ENCODE results near the gene PTPN22.

Gene PTPN22

DNA sequence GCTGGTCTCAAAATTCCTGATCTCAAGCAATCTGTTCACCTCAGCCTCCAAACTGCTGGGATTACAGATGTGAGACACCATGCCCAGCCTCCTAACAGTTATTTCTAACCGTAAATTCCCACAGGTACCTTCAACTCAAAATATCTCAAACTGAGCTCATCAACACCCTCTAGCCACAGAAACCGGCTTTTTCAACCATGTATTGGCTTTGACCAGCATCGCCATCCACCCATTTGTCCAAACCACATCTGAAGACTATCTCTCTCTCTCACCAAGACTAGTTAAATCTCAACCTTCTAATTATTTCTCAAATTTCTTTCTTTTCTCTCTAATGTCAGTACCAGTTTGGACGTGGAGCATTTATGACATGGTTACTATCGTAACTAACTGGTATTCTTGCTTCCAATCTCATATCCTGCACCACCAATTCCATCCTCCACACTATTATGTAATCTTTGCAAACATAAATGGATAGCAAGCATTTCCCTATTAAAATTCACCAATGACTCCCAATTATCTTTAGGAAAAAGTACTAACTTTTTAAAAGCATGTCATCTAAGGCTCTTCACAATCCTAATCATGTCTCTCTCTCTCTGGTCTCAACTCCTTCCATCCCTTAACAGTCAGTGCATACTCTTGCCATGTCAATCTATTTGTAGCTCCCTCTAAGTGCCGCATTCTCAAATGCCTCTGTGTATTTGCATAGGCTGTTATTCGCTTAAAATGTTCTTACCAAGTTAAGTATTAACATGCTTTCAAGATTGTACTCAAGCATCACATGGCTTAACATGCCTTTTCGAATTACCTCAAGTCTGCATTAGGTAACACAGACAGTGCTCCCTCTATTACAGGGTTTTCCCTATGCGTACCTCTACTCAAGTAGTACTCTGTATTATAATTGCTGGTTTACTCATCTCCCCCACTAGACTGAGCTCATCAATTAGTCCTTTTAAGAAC, 77.4 kb downstream of the PTPN22 start:
- Histone ChIP-seq H3K27me3 (ENCODE audit: control insufficient read depth, insufficient read depth, low read length) (no peaks in the 10 kb centered on the region), H3K9me3 (ENCODE audit: control insufficient read depth, insufficient read depth, low read depth, low read length) (no peaks in the 10 kb centered on the region), H3K4me1 (ENCODE audit: control insufficient read depth, insufficient read depth, low read length) (0 out of 2 replicates have a peak, but pooled peaks cover 2% of the 10 kb centered on the region), H3K9ac (ENCODE audit: low read length) (no peak overlapping the region), H3K27ac (ENCODE audit: low read depth, low read length) (no peak overlapping the region), H3K4me3 (ENCODE audit: low read depth, low read length) (no peak overlapping the region), H3K36me3 (ENCODE audit: control insufficient read depth, insufficient read depth, low read length) (peaks cover 36% of the 10 kb centered on the region)

DNA sequence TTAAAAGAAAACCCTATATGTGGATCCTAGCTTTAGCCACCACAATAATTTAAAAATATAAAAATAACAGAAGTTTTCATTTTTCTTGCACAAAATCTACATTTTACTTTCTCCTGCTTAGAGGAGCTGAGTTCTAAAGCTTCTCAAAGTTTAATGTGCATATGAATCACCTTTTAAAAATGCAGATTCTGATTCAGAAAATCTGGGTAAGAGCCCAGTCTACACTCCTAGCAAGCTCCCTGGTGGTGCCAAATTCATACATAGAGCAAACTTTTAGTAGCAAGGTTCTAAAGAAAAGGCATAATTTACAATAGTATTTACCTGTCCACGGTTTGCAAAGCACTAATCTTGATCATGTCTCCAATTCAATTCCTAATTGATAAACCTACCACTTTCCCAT, 78.5 kb downstream of the PTPN22 start:
- H3K4me3 ChIP-seq (ENCODE audit: low read depth, low read length), result no peak overlapping the region
- H3K9ac ChIP-seq (ENCODE audit: low read length), result no peak overlapping the region
- H3K27ac ChIP-seq (ENCODE audit: low read depth, low read length), result no peak overlapping the region
- H3K9me3 ChIP-seq (ENCODE audit: control insufficient read depth, insufficient read depth, low read depth, low read length), result no peaks in the 10 kb centered on the region
- peaks cover 34% of the 10 kb centered on the region for H3K36me3 ChIP-seq (ENCODE audit: control insufficient read depth, insufficient read depth, low read length)
- no peaks in the 10 kb centered on the region for H3K27me3 ChIP-seq (ENCODE audit: control insufficient read depth, insufficient read depth, low read length)
- H3K4me1 ChIP-seq (ENCODE audit: control insufficient read depth, insufficient read depth, low read length), result 0 out of 2 replicates have a peak, but pooled peaks cover 7% of the 10 kb centered on the region

DNA sequence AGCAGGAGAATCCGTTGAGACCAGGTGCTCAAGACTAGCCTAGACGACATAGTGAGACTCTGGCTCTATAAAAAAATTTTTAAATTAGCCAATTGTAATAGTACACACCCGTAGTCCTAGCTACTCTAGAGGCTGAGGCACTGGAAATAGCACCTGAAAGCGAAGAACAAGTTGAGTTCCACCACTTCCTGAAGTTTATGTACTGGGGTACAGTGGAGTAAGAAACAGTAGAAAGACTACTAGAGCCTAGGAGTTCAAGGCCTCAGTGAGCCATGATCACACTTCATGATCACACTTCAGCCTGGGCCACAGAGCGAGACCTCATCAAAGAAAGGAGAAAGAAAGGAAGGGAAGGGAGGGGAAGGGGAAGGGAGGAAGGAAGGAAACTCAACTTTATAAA, 79.0 kb downstream of the PTPN22 start:
- Histone ChIP-seq H3K9ac (ENCODE audit: low read length) (no peak overlapping the region), H3K9me3 (ENCODE audit: control insufficient read depth, insufficient read depth, low read depth, low read length) (no peaks in the 10 kb centered on the region), H3K27me3 (ENCODE audit: control insufficient read depth, insufficient read depth, low read length) (no peaks in the 10 kb centered on the region), H3K4me1 (ENCODE audit: control insufficient read depth, insufficient read depth, low read length) (0 out of 2 replicates have a peak, but pooled peaks cover 7% of the 10 kb centered on the region), H3K36me3 (ENCODE audit: control insufficient read depth, insufficient read depth, low read length) (peaks cover 29% of the 10 kb centered on the region), H3K27ac (ENCODE audit: low read depth, low read length) (no peak overlapping the region), H3K4me3 (ENCODE audit: low read depth, low read length) (no peak overlapping the region)

DNA sequence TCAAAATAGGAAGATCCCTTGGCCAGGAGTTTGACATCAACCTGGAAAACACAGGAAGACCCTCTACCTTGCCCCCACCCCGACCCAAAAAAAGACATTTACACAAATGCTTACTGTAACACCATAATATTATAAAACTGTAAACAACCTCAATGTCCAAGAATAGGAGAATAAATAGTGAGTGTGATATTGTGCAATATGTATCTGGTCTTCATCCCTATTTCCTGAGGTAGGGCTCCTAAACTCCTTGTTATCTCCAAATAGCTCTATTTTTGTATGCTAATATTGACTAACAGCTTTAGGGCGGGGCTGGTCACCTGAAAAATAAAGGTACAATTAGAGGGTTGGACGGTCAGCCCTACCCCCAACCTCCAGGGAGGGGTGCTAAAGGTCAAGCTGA, 82.7 kb downstream of the PTPN22 start:
- 0 out of 2 replicates have a peak, but pooled peaks cover 4% of the 10 kb centered on the region for H3K36me3 ChIP-seq (ENCODE audit: control insufficient read depth, insufficient read depth, low read length)
- no peak overlapping the region for H3K4me3 ChIP-seq (ENCODE audit: low read depth, low read length)
- H3K9ac ChIP-seq (ENCODE audit: low read length), result no peak overlapping the region
- no peaks in the 10 kb centered on the region for H3K9me3 ChIP-seq (ENCODE audit: control insufficient read depth, insufficient read depth, low read depth, low read length)
- no peak overlapping the region for H3K27ac ChIP-seq (ENCODE audit: low read depth, low read length)
- H3K4me1 ChIP-seq (ENCODE audit: control insufficient read depth, insufficient read depth, low read length), result peaks cover 13% of the 10 kb centered on the region
- no peaks in the 10 kb centered on the region for H3K27me3 ChIP-seq (ENCODE audit: control insufficient read depth, insufficient read depth, low read length)

DNA sequence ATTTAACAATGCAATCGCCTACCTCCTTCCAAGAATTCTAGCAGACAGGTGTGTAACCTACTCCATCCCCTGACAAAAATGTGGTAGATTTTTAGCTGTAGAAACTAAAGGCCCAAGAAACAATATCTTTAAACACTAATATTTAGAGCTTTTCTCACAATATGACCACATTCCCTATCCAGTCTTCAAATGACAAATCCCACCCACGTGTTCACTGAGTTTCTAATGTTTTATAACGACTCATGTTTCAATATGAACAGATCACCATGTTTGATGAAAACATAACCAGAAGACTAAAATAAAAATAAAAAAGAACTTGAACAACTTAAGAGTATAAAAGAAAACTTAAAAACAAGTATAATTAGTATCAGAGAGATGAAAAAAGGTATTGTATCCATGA, 83.8 kb downstream of the PTPN22 start:
- H3K4me3 ChIP-seq (ENCODE audit: low read depth, low read length), result no peak overlapping the region
- peaks cover 18% of the 10 kb centered on the region for H3K4me1 ChIP-seq (ENCODE audit: control insufficient read depth, insufficient read depth, low read length)

DNA sequence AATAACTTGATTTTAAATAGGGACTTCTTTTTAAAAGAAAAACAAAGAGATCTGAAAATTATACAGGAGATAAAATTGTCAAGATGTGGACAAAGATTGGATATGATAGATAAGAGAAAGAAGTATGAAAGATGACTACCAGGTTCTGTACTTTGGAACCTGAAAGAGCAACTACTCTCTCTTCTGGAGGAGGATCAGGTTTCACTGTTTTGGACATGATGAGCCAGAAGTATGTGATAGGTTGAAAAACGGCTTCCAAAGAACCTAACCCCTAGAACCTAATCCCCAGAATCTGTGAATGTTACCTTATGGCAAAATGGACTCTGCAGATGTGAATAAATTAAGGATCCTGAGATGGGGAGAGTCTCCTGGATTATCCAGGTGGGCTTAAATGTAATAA, 85.4 kb downstream of the PTPN22 start:
- H3K36me3 ChIP-seq (ENCODE audit: control insufficient read depth, insufficient read depth, low read length), result no peaks in the 10 kb centered on the region
- peaks cover 27% of the 10 kb centered on the region for H3K4me1 ChIP-seq (ENCODE audit: control insufficient read depth, insufficient read depth, low read length)
- H3K9me3 ChIP-seq (ENCODE audit: control insufficient read depth, insufficient read depth, low read depth, low read length), result no peaks in the 10 kb centered on the region
- H3K4me3 ChIP-seq (ENCODE audit: low read depth, low read length), result no peak overlapping the region
- H3K27ac ChIP-seq (ENCODE audit: low read depth, low read length), result no peak overlapping the region
- H3K27me3 ChIP-seq (ENCODE audit: control insufficient read depth, insufficient read depth, low read length), result no peaks in the 10 kb centered on the region
- H3K9ac ChIP-seq (ENCODE audit: low read length), result no peak overlapping the region

More for the DNA sequence above, 83.8 kb downstream of the PTPN22 start:
- Histone ChIP-seq H3K27ac (ENCODE audit: low read depth, low read length) (no peak overlapping the region), H3K27me3 (ENCODE audit: control insufficient read depth, insufficient read depth, low read length) (no peaks in the 10 kb centered on the region), H3K9ac (ENCODE audit: low read length) (no peak overlapping the region), H3K9me3 (ENCODE audit: control insufficient read depth, insufficient read depth, low read depth, low read length) (no peaks in the 10 kb centered on the region), H3K36me3 (ENCODE audit: control insufficient read depth, insufficient read depth, low read length) (no peaks in the 10 kb centered on the region)

DNA sequence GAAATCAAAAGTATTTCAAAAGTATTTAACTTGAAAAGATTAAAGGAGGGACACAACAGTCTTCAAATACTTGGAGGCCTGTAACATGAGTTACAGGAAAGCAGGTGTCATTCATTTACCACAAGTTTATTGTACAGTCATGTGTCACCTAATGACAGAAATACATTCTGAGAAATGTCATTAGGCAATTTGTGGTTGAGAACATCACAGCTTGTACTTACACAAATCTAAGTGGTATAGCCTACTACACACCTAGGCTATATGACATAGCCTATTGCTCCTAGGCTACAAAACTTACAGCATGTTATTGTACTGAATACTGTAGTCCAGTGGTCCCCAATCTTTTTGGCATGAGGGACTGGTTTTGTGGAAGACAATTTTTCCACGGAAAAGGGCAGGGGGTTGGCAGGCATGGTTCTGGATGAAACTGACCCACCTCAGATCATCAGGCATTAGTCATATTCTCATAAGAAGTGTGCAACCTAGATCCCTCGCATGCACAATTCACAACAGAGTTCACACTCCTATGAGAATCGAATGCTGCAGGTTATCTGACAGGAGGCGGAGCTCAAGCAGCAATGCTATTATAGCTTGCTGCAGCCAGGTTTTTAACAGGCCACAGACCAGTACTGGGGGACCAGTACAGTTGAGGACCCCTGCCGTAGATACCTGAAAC, 87.3 kb downstream of the PTPN22 start:
- no peaks in the 10 kb centered on the region for H3K9me3 ChIP-seq (ENCODE audit: control insufficient read depth, insufficient read depth, low read depth, low read length)
- H3K27ac ChIP-seq (ENCODE audit: low read depth, low read length), result no peak overlapping the region
- H3K4me3 ChIP-seq (ENCODE audit: low read depth, low read length), result no peak overlapping the region
- H3K9ac ChIP-seq (ENCODE audit: low read length), result no peak overlapping the region
- peaks cover 34% of the 10 kb centered on the region for H3K4me1 ChIP-seq (ENCODE audit: control insufficient read depth, insufficient read depth, low read length)
- no peaks in the 10 kb centered on the region for H3K36me3 ChIP-seq (ENCODE audit: control insufficient read depth, insufficient read depth, low read length)
- no peaks in the 10 kb centered on the region for H3K27me3 ChIP-seq (ENCODE audit: control insufficient read depth, insufficient read depth, low read length)

DNA sequence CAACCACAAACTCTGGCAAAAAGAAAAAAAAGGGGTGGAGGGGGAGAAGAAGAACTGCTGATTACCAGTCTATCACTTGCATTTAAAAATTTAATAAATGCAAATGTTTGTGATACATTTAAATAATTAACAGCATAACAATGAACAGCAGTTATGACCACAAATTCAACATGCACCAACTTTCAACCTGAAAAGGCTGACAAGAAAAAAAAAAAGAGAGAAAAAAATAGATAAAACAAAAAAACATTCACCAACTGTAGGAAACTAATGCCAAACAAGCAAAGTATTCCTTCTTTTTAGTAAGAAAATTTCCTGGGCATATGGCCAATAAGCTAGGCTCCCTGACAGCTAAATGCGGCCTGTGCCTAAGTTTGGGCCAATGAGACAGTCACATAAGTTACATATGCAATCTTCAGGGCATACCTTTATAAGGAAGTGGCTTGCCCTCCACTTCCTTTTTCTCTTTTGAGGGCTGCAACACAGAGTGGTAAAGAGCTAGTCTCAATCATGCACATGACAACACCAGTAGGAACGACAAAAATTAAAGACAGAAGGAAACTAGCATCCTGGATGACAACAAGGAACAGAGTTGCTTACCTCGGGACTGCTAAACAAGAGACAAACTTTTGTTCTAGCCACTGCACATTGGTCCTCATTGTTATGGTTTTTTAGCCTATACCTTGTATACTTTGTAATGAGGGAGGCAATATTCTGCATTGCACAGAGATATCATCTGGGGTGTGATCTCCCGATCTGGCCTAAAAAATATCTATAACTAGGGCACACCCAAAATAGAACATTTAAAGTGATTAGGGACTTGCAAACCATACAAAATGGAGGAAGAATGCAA, 88.0 kb downstream of the PTPN22 start:
- H3K36me3 ChIP-seq (ENCODE audit: control insufficient read depth, insufficient read depth, low read length), result no peaks in the 10 kb centered on the region
- H3K27ac ChIP-seq (ENCODE audit: low read depth, low read length), result no peak overlapping the region
- no peak overlapping the region for H3K4me3 ChIP-seq (ENCODE audit: low read depth, low read length)
- H3K9ac ChIP-seq (ENCODE audit: low read length), result no peak overlapping the region
- H3K9me3 ChIP-seq (ENCODE audit: control insufficient read depth, insufficient read depth, low read depth, low read length), result no peaks in the 10 kb centered on the region
- peaks cover 28% of the 10 kb centered on the region for H3K4me1 ChIP-seq (ENCODE audit: control insufficient read depth, insufficient read depth, low read length)
- H3K27me3 ChIP-seq (ENCODE audit: control insufficient read depth, insufficient read depth, low read length), result no peaks in the 10 kb centered on the region

DNA sequence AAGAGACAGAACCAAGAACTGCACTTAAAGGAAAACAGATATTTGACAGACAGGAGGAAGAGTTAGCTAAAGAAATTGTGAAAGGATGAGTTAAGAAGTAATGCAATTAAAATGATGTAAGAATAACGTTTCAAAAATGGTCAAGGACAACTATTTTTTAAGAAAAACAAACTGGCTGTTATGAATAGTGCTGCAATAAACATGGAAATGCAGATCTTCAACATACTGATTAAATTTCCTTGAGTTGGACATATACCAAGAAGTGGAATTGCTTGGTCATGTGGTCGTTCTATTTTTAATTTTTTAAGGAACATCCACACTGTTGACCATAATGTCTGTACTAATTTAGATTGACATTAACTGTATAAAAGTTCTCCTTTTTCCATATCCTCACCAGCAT, 89.1 kb downstream of the PTPN22 start:
- Histone ChIP-seq H3K27ac (ENCODE audit: low read depth, low read length) (no peak overlapping the region), H3K4me3 (ENCODE audit: low read depth, low read length) (no peak overlapping the region), H3K27me3 (ENCODE audit: control insufficient read depth, insufficient read depth, low read length) (no peaks in the 10 kb centered on the region), H3K4me1 (ENCODE audit: control insufficient read depth, insufficient read depth, low read length) (peaks cover 28% of the 10 kb centered on the region), H3K9ac (ENCODE audit: low read length) (no peak overlapping the region), H3K9me3 (ENCODE audit: control insufficient read depth, insufficient read depth, low read depth, low read length) (no peaks in the 10 kb centered on the region), H3K36me3 (ENCODE audit: control insufficient read depth, insufficient read depth, low read length) (no peaks in the 10 kb centered on the region)

DNA sequence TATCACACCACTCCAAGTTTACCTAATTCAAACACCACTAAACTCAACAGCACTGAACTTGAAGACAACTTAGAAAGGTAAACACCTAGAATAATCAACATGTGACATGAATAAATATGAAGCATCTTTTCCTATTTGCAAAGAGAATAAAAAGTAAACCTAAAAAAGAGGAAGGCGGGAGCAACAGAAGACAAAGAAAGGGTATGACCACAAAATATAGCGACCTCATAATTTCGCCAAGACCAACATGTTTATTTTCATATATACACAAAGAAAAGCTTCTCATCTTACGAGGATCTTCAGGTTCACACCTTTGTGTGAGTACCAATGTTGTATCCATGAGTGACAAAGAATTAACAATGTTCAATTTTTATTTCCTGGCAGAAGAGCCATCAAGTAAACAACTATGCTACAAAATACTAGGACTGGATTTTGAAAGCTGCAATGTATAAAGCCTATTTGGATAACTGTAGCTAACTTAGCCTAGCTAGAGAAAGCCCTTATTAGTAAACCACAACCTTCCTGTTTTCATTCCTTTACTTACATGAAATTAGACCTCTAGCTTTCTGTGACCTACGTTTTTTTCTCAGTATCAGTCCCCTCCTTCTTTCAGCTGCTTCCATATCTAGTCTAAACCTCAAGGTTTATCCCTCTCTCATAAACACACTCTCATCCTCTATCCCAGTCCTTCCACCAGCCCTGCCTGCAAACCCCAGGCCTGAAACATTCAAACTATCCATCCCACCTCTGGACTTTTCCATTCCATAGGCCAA, 91.0 kb downstream of the PTPN22 start:
- H3K4me1 ChIP-seq (ENCODE audit: control insufficient read depth, insufficient read depth, low read length), result peaks cover 22% of the 10 kb centered on the region
- H3K27me3 ChIP-seq (ENCODE audit: control insufficient read depth, insufficient read depth, low read length), result no peaks in the 10 kb centered on the region
- H3K36me3 ChIP-seq (ENCODE audit: control insufficient read depth, insufficient read depth, low read length), result peaks cover 15% of the 10 kb centered on the region
- no peak overlapping the region for H3K27ac ChIP-seq (ENCODE audit: low read depth, low read length)
- H3K4me3 ChIP-seq (ENCODE audit: low read depth, low read length), result no peak overlapping the region
- no peak overlapping the region for H3K9ac ChIP-seq (ENCODE audit: low read length)
- no peaks in the 10 kb centered on the region for H3K9me3 ChIP-seq (ENCODE audit: control insufficient read depth, insufficient read depth, low read depth, low read length)
